ENCODE measurements around the gene GAMT.

DNA sequence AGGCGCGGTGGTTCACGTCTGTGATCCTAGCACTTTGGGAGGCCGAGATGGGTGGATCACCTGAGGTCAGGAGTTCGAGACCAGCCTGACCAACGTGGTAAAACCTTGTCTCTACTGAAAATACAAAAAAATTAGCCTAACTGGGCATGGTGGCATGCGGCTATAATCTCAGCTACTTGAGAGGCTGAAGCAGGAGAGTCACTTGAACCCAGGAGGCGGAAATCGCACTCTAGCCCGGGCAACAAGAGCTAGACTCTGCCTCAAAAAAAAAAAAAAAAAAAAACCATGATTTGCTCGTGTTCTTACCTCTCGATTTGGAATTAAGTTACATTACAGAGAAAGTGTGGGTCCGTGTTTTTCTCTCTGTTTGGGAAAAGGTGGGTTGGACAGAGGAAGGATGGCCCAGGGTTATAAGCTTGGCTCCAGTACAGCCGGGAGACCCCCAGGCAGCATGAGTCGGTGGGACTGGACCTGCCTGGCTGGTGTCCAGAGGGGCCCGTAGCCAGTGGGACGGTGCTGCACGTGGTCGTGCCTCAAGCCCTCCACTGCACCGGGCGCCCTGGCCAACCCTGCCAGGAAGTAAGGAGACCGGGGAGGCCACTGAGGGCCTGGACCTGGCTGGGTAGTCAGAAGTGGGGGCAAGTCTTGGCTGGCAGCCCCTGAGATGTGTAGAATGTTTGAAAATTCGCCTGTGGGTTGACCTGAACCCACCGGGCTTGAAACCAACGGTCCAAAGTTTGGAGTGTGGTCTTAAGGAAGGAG, 40.5 kb upstream of the GAMT start:
- no peak for TF ChIP-seq POLR2A (IDR thresholded peaks at IDR 0.05; ENCODE audit: low read length)
- no peak for TF ChIP-seq GATA1 (IDR thresholded peaks at IDR 0.05; ENCODE audit: low read depth, low read length)

Data from erythroblast (primary cell).